D721Med (cell line): ENCODE measurements around the gene KYNU.
"Not testable (repeated sequence)": the region's sequence is repeated elsewhere in the genome, so short reads cannot be mapped to it uniquely, and the experiment has no call there.

Experiments used
- DNase-seq: peaks from one replicate; pipeline ENCODE4 v3.0.0; 2011; ENCODE audit warnings: low spot score; ENCODE audit not compliant: insufficient read length
- FAIRE-seq: peaks from 2 replicates; lab custom pipeline; 2011; peaks lifted over from hg19 to GRCh38; lab: Jason Lieb, UNC
- TF ChIP-seq, protein P1 (sequence below): IDR thresholded peaks from 2 replicates; pipeline ENCODE4 v1.5.1; 2012; ENCODE audit warnings: mild to moderate bottlenecking, control low read depth; ENCODE audit not compliant: insufficient read depth; ENCODE audit errors: missing control alignments

KYNU gene

GRCh38 chr2:142892715-142893114 is 15.3 kb downstream of the KYNU start:
- DNase-seq: no peak
- TF ChIP-seq, protein P1, sequence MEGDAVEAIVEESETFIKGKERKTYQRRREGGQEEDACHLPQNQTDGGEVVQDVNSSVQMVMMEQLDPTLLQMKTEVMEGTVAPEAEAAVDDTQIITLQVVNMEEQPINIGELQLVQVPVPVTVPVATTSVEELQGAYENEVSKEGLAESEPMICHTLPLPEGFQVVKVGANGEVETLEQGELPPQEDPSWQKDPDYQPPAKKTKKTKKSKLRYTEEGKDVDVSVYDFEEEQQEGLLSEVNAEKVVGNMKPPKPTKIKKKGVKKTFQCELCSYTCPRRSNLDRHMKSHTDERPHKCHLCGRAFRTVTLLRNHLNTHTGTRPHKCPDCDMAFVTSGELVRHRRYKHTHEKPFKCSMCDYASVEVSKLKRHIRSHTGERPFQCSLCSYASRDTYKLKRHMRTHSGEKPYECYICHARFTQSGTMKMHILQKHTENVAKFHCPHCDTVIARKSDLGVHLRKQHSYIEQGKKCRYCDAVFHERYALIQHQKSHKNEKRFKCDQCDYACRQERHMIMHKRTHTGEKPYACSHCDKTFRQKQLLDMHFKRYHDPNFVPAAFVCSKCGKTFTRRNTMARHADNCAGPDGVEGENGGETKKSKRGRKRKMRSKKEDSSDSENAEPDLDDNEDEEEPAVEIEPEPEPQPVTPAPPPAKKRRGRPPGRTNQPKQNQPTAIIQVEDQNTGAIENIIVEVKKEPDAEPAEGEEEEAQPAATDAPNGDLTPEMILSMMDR: no peak
- FAIRE-seq: no peak

- TF ChIP-seq, protein P1: no peak
- DNase-seq (no peak), FAIRE-seq (no peak)
These were observed 15.8 kb downstream of the KYNU start for GRCh38 chr2:142893241-142893640.

GRCh38 chr2:142897807-142898206 is 20.3 kb downstream of the KYNU start:
- no peak for DNase-seq
- TF ChIP-seq, protein P1: no peak
- no peak for FAIRE-seq

DNA sequence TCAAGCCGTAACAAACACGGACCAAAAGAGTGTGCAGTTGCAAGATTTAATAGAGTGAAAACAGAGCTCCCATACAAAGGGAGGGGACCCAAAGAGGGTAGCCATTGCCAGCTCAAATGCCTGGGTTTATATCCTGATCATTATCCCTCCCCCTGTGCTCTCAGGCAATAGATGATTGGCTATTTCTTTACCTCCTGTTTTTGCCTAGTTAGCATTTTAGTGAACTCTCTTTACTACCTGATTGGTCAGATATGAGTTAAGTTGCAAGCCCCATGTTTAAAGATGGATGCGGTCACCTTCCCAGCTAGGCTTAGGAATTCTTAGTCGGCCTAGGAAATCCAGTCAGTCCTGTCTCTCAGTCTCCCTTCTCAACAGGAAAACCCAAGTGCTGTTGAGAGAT is 22.9 kb downstream of the KYNU start:
- not testable (repeated sequence) for FAIRE-seq, DNase-seq

GRCh38 chr2:142901780-142902179 is 24.3 kb downstream of the KYNU start:
- TF ChIP-seq, protein P1: no peak
- DNase-seq: no peak
- FAIRE-seq: no peak

DNA sequence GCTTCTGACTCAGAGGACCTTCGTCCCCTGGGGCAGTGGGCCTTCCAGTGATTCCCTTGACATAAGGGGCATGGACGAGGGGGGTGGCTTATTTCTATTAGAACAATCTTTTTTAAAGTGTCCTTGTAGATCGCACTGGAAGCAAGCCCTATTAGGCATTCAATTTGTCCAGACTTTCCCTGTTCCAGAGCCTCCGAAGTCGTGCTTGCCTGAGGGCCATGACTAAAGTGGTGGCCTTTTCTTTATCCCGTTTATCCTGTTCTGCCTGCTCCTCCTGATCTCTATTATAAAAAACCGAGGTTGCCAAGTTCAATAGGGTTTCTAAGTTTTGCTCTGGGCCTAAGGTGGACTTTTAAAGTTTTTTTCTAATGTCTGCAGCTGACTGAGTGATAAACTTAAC is 26.3 kb downstream of the KYNU start:
- not testable (repeated sequence) for FAIRE-seq, DNase-seq

DNA sequence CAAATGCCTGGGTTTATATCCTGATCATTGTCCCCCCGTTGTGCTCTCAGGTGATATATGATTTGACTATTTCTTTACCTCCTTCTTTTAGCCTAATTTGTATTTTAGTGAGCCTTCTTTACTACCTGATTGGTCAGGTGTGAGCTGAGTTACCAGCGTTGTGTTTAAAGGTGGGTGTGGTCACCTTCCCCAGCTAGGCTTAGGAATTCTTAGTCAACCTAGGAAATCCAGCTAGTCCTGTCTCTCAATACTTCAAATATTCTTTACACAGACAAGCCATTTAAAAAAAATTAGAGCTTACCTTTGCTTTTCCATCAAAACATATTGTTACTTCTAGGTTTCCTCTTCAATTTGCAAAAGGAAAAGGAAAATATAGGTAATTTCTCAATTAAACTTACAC is 30.2 kb downstream of the KYNU start:
- DNase-seq (no peak), FAIRE-seq (no peak)
- TF ChIP-seq, protein P1: no peak

DNA sequence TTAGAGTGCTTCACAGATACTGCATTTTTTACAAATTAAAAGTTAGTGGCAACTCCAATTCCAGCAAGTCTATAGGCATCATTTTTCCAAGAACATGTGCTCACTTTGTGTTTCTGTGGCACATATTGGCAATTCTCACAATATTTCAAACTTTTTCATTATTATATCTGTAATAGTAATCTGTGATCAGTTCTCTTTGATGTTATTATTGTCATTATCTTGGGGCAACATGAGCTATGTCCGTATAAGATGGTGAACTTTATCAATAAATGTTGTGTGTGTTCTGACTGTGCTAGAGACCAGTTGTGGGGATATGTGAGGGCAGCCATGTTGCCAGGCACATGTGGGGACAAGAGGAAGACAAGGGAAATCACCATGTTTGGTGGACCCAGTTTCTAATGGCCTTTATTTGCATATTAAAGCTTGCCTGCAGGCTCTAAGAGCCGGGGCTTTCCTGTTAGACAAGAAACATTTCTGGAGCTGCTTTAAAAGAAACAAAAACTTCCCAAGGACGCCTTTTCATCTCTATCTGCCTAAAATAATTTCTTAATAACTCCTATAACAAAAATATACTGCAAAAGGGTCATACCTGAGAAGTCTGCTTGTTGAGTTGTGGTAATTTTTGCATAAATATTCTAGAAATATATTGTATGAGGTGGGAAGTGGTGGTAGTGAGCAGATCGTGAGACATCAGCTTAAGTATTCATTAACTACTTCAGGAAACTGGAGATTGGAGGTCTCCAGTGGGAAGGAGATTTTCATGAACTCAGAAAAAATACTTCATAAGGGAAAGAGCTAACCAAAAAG is 37.2 kb downstream of the KYNU start:
- TF ChIP-seq, protein P1: no peak
- DNase-seq: no peak
- no peak for FAIRE-seq
